HL-60 (cell line): ENCODE measurements around the gene PEX5L.

Source experiments
- DNase-seq, 2 experiments: peaks; one replicate each; pipeline ENCODE4 v3.0.0-alpha.2; 2010 to 2020; ENCODE audit warnings: low read depth in 1 of 2, low spot score in 1 of 2
- H3K27ac ChIP-seq: fragments of 250-450 bp; sonication (Bioruptor Pico); replicated peaks from 2 replicates; pipeline ENCODE4 v1.5.1; 2020; ENCODE audit warnings: mild to moderate bottlenecking, moderate library complexity
- H3K27me3 ChIP-seq: fragments of 250-450 bp; sonication (Bioruptor Pico); 2 replicates; pipeline ENCODE4 v1.5.1; 2021; ENCODE audit warnings: mild to moderate bottlenecking, moderate library complexity; ENCODE audit not compliant: insufficient read depth, poor library complexity, severe bottlenecking
- H3K4me3 ChIP-seq: replicated peaks from 2 replicates; pipeline ENCODE4 v1.5.1; 2011; ENCODE audit warnings: mild to moderate bottlenecking, control low read depth, low read length; ENCODE audit not compliant: insufficient read depth
- CTCF ChIP-seq: IDR thresholded peaks from one replicate; pipeline ENCODE4 v1.5.1; 2011; ENCODE audit warnings: low read length, control low read depth, inconsistent platforms; ENCODE audit not compliant: insufficient read depth
- GABPA ChIP-seq: IDR thresholded peaks from 2 replicates; pipeline ENCODE4 v1.6.1; 2012; ENCODE audit warnings: low read depth
- POLR2AphosphoS5 ChIP-seq: IDR thresholded peaks from 2 replicates; pipeline ENCODE4 v1.6.1; 2012; ENCODE audit warnings: low read depth
- REST ChIP-seq: IDR thresholded peaks from 2 replicates; pipeline ENCODE4 v1.6.1; 2012; ENCODE audit warnings: low read depth; ENCODE audit not compliant: insufficient replicate concordance
- SPI1 ChIP-seq: IDR thresholded peaks from 2 replicates; pipeline ENCODE4 v1.6.1; 2012; ENCODE audit warnings: low read depth, mild to moderate bottlenecking, borderline replicate concordance

Gene PEX5L

GRCh38 chr3:179898024-179898423 lies 138.7 kb downstream of the PEX5L start:
- no peak for DNase-seq
- no peak overlapping the region for H3K27ac ChIP-seq
- no peaks in the 10 kb centered on the region for H3K27me3 ChIP-seq
- H3K4me3 ChIP-seq = no peak overlapping the region
- no peak for TF ChIP-seq POLR2AphosphoS5
- no peak for TF ChIP-seq CTCF
- no peak for TF ChIP-seq SPI1
- no peak for TF ChIP-seq REST
- no peak for TF ChIP-seq GABPA

- Histone ChIP-seq H3K27me3 (no peaks in the 10 kb centered on the region), H3K4me3 (no peak overlapping the region), H3K27ac (no peak overlapping the region)
- TF ChIP-seq REST = no peak
- TF ChIP-seq CTCF = no peak
- TF ChIP-seq POLR2AphosphoS5 = no peak
- no peak for TF ChIP-seq GABPA
- no peak for TF ChIP-seq SPI1
- DNase-seq = no peak
These were observed 139.5 kb downstream of the PEX5L start for GRCh38 chr3:179897231-179897630.

GRCh38 chr3:179896507-179896906 lies 140.2 kb downstream of the PEX5L start:
- no peak overlapping the region for H3K27ac ChIP-seq
- no peak overlapping the region for H3K4me3 ChIP-seq
- TF ChIP-seq CTCF (no peak), POLR2AphosphoS5 (no peak), REST (no peak), GABPA (no peak), SPI1 (no peak)
- no peak for DNase-seq
- H3K27me3 ChIP-seq = no peaks in the 10 kb centered on the region
